GM12872 (cell line): ENCODE results near the gene COL18A1.

Experiments used
- TF ChIP-seq, protein P1 (sequence below): IDR thresholded peaks from 3 replicates; pipeline ENCODE4 v1.5.1; 2011; ENCODE audit warnings: low read depth, mild to moderate bottlenecking, low read length, moderate library complexity; ENCODE audit not compliant: insufficient read depth

COL18A1 gene

DNA sequence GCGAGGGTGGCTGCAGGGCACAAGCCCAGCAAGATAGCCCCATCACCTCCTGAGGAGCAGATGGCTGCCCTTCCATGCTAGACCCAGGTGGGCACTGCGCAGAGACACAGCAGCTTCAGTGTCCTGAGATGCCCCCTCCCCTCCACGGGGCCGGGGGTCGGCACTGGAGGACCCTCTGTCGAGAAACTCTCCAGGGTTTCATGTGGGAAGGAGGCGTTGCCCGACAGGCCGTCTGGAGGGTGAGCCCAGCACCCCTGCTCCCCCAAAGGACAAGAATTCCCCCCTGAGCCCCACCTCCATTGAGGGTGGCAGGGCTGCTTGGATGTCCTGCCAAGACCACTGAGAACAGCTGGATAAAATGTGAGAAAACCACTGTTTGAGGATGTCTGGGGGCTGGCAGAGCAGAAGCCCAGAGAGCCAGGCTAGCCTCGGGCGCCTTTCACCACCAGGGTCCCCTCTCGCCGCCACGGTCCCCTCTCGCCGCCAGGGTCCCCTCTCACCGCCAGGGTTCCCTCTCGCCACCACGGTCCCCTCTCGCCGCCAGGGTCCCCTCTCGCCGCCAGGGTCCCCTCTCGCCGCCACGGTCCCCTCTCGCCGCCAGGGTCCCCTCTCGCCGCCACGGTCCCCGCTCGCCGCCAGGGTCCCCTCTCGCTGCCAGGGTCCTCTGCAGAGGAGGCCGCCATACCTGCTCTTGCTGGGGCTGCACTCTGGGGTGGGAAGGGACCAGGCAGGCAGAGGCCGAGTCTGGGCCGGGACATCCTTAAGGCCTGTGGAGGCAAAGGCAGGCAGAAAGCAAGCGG lies 93.1 kb downstream of the COL18A1 start:
- TF ChIP-seq, protein P1, sequence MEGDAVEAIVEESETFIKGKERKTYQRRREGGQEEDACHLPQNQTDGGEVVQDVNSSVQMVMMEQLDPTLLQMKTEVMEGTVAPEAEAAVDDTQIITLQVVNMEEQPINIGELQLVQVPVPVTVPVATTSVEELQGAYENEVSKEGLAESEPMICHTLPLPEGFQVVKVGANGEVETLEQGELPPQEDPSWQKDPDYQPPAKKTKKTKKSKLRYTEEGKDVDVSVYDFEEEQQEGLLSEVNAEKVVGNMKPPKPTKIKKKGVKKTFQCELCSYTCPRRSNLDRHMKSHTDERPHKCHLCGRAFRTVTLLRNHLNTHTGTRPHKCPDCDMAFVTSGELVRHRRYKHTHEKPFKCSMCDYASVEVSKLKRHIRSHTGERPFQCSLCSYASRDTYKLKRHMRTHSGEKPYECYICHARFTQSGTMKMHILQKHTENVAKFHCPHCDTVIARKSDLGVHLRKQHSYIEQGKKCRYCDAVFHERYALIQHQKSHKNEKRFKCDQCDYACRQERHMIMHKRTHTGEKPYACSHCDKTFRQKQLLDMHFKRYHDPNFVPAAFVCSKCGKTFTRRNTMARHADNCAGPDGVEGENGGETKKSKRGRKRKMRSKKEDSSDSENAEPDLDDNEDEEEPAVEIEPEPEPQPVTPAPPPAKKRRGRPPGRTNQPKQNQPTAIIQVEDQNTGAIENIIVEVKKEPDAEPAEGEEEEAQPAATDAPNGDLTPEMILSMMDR = no peak

GRCh38 chr21:45498646-45499000 lies 93.7 kb downstream of the COL18A1 start:
- TF ChIP-seq, protein P1 = no peak

DNA sequence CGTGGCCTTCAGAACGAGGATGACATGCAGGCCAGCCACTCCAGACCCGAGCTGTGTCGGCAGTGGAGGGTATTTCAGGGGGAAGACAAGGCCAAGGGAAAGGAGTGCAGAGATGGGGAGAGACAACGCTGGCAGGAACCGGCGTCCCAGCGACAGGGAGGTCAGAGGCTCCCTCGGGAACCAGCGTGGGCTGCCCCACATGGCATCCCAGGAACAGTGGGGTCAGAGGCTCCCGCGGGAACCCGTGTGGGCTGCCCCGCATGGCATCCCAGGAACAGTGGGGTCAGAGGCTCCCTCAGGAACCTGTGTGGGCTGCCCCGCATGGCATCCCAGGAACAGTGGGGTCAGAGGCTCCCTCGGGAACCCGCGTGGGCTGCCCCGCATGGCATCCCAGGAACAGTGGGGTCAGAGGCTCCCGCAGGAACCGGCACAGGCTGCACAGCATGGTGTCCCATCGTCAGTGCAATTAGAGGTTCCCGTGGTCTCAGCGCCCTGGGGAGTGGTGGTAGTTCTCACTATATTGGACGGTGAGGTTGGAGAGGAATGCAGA lies 94.3 kb downstream of the COL18A1 start:
- TF ChIP-seq, protein P1 = no peak

- TF ChIP-seq, protein P1 = no peak
Observed at GRCh38 chr21:45499970-45500577, 95.1 kb downstream of the COL18A1 start.

- TF ChIP-seq, protein P1 = no peak
Observed at GRCh38 chr21:45502006-45502345, 97.0 kb downstream of the COL18A1 start.

GRCh38 chr21:45502600-45502999 lies 97.6 kb downstream of the COL18A1 start:
- TF ChIP-seq, protein P1 = no peak

DNA sequence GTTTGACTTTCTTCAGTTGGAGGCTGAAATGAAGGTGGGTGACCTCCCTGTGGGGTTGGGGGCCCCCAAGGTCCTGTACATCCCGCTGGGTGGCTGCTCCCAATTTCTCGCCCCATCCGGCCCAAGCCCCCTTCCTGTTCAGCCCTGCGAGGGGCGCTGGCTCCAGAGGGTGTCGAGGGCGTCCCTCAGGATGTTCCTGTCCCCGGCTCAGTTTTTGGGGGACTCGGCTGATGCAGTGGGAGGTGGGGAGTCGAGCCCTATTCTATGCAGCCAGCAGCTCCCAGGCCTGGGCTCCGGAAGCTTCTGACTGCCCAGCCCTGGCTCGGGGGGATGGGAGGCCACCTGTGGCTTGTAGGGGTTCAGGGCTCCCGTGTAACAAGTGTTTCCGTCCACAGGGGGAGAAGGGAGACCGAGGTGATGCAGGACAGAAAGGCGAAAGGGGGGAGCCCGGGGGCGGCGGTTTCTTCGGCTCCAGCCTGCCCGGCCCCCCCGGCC lies 99.1 kb downstream of the COL18A1 start:
- TF ChIP-seq, protein P1 = no peak
